Cardiac septum (tissue), 1 donor: Measurements from ENCODE around the gene OTUD1. TPM values are rescaled to one million over a fixed set of nuclear protein-coding genes. Genes with fewer than 3 reads are reported as not detected.
A peak's percentile ranks its signal among the peaks of the same experiment; 100 is the strongest.
"Not testable (repeated sequence)": the region's sequence is repeated elsewhere in the genome, so short reads cannot be mapped to it uniquely, and the experiment has no call there.

ENCODE experiments used
- DNase-seq: peaks from one replicate; pipeline ENCODE4 v3.0.0-alpha.2; 2020; ENCODE audit warnings: low spot score
- intact Hi-C: fragments of 100-400 bp; cut with DNase I; formaldehyde crosslinking; loops from one replicate; pipeline ENCODE4 v1.14.0; 2022
- long read RNA-seq: library from polyadenylated mRNA; unstranded; transcript quantifications from one replicate; pipeline ENCODE4 v2.0.0, GENCODE V29; 2021
- total RNA-seq: library from RNA; stranded (reverse); fragmentation: NEBNext Ultra II Directional; extraction: Animal tissue kit (Norgen Biotek cat#: 25700); gene quantifications from one replicate; pipeline ENCODE4 v1.2.1, GENCODE V29; 2021
- donor health status: DM: no; HTN: no; CAD: no.

Gene OTUD1, protein sequence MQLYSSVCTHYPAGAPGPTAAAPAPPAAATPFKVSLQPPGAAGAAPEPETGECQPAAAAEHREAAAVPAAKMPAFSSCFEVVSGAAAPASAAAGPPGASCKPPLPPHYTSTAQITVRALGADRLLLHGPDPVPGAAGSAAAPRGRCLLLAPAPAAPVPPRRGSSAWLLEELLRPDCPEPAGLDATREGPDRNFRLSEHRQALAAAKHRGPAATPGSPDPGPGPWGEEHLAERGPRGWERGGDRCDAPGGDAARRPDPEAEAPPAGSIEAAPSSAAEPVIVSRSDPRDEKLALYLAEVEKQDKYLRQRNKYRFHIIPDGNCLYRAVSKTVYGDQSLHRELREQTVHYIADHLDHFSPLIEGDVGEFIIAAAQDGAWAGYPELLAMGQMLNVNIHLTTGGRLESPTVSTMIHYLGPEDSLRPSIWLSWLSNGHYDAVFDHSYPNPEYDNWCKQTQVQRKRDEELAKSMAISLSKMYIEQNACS
- 38.2 TPM for total RNA-seq
- long read RNA-seq, transcript OTUD1-201 (1 exons, 2,933 nt) = major isoform, 104 of 104 reads
- long read RNA-seq, partial matches to known transcripts = 0 of 104 reads
- long read RNA-seq, other reads (novel, unspliced or antisense) = 0 of 104 reads

DNA sequence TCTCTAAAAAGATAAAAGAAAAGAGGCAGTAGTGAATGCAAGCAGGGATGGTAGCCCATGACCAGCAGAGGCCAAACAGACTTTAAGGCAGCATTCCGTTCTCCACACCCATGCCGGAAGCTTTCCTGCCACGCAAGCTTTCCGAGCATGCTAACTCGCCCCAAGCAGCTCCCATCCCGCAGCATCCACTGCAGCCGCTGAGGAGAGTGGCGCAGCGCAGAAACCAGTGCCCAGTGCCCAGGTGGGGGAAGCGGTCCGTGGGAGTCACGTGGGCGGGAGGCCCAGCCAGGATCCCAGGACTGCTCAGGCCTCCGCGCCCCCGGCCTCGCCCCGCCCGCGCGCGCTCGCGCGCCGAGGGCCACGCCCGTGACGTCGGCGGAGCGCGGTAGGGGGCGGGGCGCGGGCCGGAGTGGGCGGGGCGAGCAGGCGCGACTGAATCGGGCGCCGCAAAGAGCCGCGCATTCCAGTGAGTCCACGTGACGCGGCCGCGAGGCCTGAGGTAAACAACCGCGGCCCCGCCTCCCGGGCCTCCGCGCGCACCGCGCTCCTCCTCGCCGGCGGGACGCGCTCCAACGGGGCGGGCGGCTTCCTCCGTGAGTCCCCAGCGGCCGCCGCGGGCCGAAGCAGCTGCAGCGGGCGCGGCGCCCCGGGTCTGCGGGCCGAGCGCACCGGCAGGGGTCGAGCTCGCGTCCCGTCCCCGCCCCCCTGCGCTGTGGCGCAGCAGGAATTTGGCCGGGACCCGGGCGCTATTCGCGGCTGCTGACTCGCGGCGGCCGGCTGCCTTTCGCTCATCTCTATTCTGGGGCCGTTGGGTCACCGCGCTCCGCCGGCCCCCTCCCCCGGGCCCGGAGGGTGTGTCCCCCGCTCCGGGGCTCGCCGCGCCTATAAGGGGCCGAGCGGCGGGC lies at the start of gene OTUD1:
Gene OTUD1 (plus strand): TSS at position 529 of the 905 bp plus-strand sequence. CDS start 383 bp downstream, outside the sequence.
- intact Hi-C loops = loop anchor here (2.0 kb wide), 2 partner anchors 36 to 94 kb away; partner anchors contain the start of gene C10orf67
- DNase-seq = peak; percentile 98

DNA sequence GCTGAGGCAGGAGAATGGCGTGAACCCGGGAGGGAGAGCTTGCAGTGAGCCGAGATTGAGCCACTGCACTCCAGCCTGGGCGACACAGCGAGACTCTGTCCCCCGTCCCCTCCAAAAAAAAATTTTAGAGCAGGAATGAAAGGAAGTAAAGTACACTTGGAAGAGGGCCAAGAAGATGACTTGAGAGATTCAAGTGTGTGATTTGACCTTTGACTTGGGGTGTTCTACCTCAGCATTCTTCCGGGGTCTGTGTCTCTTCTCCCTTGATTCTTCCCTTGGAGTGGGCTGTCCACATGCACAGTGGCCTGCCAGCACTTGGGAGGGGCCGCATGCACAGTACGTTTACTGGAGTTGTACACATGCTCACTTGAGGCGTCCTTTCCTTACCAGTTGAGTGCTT lies 48.5 kb upstream of the OTUD1 start:
- intact Hi-C loops, DNase-seq: not testable (repeated sequence)

DNA sequence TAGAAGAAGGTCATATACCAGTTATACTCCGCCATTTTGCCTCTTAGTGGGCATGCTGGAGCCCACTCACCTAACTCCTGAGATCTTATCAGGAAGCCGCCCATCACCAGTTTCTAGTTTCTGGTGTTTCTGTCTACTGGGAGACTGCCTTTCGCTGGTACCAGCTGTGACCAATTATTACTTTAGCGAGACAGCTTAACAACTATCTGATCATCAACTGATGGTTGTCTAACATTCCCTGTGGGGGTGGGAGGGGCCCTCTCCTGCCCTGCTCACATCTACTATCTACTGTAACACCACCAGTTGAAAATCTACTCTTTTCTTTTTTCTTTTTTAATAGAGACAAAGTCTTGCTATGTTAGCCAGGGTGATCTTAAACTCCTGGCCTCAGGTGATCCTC lies 48.1 kb upstream of the OTUD1 start:
- no peak for DNase-seq
- intact Hi-C loops = no loop called here

DNA sequence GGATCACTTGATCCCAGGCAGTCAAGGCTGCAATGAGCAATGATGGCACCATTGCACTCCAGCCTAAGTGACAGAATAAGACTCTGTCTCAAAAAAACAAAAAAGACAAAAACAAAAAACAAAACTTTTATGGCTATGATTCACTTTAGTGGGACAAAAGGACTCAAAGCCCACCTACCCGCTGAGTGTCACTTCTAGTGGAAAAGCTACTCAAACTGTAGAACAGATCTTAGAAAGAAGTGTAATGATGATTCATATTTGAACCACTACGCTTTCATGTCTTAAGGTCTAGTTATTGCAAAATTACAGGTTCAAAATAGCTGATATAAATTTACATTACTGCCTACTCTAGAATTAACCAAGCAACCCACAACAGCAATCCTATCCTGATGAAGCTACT lies 47.1 kb upstream of the OTUD1 start:
- intact Hi-C loops = no loop called here
- no peak for DNase-seq

DNA sequence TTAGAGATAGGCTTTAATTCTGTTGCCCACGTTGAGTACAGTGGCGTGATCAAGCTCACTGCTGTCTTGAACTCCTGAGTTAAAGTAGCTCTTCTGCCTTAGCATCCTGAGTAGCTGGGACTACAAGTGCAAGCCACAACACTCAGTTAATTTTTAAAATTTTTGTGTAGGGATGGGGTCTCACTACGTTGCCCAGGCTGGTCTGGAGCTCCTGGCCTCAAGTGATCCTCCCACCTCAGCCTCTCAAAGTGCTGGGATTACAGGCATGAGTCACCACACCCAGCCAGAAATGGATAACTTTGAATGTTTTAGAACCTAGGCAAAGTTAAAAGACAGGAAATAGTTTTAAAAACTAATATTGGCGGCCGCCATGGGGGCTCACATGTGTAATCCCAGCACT lies 43.9 kb upstream of the OTUD1 start:
- DNase-seq = no peak
- intact Hi-C loops = no loop called here

DNA sequence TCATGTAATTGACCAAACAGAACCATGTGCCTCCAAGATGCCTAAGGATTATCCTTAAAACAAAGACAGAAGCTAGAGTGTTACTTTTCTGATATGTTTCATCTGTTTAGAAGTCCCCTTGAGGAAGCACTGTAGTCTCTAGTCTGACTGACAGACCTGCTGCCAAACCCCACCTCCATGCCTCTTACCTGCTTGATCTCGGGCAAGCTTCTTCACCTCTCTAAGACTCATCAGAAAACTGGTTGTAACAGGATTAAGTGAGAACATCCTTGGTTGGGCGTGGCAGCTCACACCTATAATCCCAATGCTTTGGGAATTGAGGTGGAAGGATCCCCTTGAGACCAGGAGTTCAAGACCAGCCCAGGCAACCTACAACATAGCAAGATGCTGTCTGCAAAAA lies 42.2 kb upstream of the OTUD1 start:
- DNase-seq = no peak
- intact Hi-C loops = no loop called here

DNA sequence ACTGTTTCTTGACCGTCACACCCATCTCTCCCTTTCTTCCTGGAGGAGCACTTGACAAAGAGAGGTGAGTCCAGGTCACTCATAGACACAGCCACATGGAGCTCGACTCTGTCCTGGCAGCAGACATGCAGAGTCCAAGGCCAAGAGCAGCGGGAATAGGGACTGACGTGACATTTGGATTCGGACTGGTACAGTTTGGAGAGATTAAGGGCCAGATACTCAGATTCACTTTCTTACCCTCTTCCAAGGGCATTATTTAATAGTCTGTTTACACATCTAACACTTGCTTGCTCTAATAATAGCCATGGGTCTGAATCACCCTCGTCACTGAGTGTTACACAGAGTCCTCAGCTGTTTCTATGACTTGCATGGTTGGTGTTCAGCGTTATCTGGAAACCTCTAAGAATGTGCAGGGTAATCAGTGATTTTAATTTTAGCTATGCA lies 39.2 kb upstream of the OTUD1 start:
- intact Hi-C loops = loop anchor here (2.0 kb wide), 1 partner anchor 53 kb away; no protein-coding TSS in a partner anchor
- peak; percentile 79 for DNase-seq

DNA sequence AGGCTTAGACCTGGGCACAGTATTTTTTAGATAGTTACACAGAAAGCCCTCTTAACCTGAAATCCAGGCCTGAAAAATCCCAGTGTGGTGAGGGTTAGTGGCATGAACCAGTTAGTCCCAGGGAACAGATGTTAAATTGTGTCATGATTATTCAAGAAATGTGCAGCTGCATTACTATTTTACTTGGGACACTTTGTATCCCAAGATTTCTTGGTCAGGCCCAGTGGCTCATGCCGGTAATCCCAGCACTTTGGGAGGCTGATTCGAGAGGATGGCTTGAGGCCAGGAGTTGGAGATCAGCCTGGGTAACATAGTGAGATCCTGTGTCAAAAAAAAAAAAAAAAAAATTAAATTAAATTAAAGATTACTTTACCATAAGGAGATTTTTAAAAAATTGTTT lies 36.0 kb upstream of the OTUD1 start:
- intact Hi-C loops = loop anchor here (2.0 kb wide), 1 partner anchor 36 kb away; the partner anchor contains the start of gene OTUD1
- DNase-seq = no peak

DNA sequence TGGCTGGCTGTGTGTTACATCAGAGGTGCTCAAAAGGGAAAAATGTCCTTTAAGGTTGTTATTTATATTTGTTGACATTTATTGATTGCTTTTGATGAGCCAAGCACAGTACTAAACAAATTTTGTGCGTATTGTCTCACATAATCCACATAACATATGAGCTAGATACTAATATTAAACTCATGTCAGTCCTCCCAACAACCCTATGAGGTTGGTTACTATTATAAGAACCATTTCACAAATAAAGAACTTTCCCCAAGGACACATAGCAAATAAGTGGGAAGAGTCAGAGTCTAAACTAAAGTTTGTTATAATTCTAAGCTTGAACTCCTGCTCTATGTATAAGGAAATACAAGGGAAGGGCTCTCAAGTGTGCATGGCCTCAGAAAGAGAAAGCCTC lies 35.6 kb upstream of the OTUD1 start:
- intact Hi-C loops = loop anchor here (2.0 kb wide), 1 partner anchor 36 kb away; the partner anchor contains the start of gene OTUD1
- no peak for DNase-seq

DNA sequence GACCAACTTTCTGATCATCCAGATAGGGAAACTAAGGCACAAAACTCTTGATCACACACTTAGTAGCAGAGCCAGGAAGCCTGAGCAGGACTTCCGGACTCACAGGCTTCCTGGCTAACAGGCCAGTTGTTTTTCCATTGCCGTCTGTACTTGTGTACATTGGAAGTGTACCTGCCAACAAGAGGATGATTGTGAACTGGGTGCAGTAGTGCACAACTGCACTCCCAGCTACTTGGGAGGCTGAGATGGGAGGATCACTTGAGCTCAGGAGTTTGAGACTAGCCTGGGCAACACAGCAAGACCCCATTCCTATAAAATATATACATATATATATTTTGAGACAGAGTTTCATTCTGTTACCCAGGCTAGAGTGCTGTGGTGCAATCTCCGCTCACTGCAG lies 35.2 kb upstream of the OTUD1 start:
- DNase-seq = no peak
- intact Hi-C loops = loop anchor here (2.0 kb wide), 1 partner anchor 35 kb away; the partner anchor contains the start of gene OTUD1

DNA sequence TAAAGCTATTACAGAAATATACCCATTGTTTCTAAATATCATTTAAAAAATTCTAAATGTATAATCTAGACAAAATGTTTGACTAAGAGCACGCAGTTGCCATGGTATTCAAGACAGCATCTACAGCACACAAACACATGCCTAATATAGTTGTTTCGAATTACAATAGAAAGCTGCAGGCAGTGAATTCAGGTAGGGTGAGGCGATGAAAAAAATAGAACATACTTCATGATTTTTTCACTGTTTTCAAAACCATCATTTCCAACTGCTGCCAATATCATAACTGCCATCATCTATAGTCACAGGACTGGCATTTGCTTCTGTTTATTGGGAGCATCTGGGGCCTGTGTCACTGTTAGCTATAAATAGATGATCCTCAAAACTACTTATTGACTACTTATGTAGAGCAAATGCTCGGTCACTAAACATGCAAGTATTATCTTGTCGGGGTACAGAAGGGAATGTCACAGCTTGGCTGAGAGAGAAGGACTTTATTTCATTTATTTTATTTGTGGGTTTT lies 34.4 kb upstream of the OTUD1 start:
- intact Hi-C loops = no loop called here
- DNase-seq = no peak

DNA sequence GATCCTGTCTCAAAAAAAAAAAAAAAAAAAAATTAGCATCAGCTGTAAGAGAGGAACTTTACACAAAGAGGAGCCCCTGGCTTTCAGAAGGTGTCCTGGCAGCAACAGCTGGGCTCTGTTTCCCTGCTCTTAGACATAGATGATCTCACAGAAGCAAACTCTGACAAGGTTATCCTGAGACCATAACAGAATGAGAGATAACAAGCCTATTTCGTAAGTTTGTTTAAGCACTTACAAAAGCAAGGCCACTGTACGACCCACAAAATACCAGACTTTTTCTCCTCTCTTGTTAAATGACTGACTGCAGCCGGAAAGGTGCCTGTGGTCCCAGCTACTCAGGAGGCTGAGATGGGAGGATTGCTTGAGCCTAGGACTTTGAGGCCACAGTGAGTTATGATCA lies 33.3 kb upstream of the OTUD1 start:
- no peak for DNase-seq
- intact Hi-C loops = no loop called here

DNA sequence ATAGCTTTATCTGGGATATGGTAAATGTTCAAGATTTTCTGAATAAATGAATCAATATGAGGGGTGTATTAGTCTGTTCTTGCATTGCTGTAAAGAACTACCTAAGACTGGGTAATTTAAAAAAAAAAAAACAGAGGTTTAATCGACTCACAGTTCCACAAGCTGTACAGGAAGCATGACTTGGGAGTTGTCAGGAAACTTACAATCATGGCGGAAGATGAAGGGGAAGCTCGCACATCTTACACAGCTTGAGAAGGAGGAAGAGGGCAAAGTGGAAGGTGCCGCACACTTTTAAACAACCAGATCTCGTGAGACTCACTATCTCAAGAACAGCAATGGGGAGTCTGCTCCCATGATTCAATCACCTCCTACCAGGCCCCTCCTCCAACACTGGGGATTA lies 32.5 kb upstream of the OTUD1 start:
- DNase-seq = no peak
- intact Hi-C loops = no loop called here

DNA sequence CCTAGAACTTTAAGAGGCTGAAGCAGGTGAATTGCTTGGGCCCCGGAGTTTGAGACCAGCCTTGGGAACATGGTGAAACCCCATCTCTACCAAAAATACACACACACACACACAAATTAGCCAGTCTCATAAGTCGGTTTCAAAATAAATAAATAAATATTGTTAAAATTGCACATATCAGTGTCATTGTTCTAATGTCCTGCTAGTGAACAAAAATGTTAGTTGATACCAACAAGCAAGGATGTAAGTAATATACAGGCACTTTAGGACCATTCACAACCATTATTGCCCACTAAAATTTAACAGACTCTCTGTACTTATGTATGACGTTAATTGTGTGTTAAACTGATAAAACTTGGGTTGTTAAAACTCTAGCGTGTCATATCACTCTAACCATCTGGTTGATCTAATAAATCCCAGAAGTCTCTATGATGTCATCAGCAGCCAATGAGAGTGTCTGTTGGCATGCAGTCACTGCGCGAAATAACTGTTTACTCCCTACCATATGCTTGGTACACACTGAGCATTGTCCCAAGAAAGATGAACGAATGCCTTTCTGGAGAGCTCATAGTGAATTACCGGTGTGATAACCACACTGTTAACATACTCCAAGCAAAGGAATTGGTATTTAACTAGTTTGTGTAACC lies 30.4 kb upstream of the OTUD1 start:
- no peak for DNase-seq
- intact Hi-C loops = no loop called here

DNA sequence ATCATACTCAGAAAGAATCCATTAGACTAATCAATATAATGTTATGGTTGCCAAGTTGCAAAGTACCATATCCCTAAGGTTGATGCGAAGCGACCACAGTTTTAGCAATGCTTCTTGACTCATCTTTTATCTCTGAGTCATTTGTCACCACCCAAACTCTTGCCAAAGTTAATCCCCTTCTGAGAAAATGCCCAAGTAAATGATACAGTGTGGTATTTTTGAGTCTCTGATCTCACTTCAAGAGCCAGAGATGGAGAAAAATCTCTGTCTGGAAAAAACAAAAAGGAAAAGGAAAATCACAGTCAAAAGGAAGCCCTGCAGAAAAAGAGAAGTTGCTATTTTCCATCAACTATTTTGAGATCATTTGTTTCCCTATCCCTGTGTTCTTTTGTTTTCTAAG lies 26.7 kb upstream of the OTUD1 start:
- intact Hi-C loops = no loop called here
- DNase-seq = no peak

DNA sequence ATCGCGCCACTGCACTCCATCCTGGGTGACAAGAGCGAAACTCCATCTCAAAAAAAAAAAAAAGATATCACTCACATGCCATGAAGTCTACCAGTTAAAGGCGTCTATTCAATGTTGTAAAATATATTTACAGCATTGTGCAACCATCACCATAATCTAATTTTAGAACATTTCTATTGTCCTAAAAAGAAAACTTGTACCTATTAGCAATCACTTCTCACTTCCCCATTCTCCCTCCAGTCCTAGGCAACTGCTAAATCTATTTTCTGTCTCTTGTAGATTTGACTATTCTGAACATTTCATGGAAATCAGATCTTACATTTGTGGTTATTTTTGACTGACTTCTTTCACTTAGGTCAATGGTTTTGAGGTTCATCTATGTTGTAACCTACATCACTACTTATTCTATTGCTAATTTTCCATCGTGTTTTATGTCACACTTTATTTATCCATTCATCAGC lies 25.2 kb upstream of the OTUD1 start:
- intact Hi-C loops = no loop called here
- no peak for DNase-seq

DNA sequence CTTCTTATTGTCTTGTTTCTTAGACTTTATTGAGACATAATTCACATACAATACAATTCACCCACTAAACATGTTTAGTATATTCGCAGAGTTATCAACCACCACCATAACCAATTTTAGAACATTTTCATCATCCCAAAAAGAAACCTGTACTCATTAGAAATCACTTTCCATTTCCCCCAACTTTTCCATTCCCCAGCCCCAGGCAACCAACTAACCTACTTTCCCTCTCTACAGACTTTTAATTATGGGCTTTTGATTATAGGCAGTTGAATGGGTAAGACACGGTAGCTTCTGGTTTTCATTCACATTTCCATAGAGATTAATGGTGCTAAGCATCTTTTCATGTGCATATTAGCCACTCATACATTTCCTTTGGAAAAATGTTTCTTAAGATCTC lies 24.2 kb upstream of the OTUD1 start:
- intact Hi-C loops = no loop called here
- DNase-seq = no peak

DNA sequence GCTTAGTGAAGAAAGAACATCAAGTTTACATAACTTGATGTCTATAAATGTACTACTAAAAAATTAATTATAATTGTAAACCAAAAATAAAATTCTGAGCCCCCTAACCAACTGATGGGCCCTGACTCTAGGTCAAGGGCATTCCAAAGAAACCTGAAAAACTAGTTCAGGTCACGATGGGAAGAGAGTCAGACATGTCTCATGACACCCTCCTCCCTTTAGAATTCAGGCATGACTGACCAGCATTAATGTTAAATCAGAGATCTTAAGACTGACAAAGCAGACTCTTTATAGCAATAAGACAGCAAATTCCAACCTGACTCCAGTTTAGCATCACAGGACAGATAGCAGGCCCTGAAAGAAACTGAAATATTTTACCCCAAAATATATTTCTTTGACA lies 21.6 kb upstream of the OTUD1 start:
- intact Hi-C loops = no loop called here

DNA sequence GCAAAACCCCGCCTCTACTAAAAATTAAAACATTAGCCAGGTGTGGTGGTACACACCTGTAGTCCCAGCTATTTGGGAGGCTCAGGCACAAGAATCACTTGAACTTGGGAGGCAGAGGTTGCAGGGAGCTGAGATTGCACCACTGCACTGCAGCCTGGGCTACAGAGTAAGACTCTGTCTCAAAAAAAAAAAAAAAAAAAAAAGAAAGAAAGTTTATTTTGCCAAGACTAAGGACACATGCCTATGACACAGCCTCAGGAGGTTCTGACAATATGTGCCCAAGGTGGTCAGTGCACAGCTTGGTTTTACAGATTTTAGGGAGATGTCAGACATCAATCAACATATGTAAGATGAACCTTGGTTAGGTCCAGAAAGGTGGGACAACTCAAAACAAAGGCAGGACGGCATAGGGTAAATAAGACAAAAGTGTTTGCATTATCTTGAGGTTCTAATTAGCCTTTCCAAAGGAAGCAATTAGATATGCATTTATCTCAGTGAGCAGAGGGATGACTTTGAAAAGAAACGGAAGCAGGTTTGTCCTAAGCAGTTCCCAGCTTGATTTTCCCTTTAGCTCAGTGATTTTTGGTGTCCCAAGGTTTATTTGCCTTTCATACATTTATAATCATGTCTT lies 20.7 kb upstream of the OTUD1 start:
- DNase-seq = no peak
- intact Hi-C loops = no loop called here

More for the DNA sequence above, 21.6 kb upstream of the OTUD1 start:
- DNase-seq = no peak
